GM19372 (cell line): ENCODE measurements around the gene KRT16.

Experiments
- ATAC-seq: cut with Tn5 transposase; IDR thresholded peaks from one replicate; pipeline ENCODE4 v1.9.1; 2021; ENCODE audit warnings: mild to moderate bottlenecking, low read depth, moderate library complexity; ENCODE audit not compliant: unreplicated experiment

KRT16 gene

GRCh38 chr17:41563607-41564170 is 48.9 kb downstream of the KRT16 start:
- ATAC-seq = no peak

DNA sequence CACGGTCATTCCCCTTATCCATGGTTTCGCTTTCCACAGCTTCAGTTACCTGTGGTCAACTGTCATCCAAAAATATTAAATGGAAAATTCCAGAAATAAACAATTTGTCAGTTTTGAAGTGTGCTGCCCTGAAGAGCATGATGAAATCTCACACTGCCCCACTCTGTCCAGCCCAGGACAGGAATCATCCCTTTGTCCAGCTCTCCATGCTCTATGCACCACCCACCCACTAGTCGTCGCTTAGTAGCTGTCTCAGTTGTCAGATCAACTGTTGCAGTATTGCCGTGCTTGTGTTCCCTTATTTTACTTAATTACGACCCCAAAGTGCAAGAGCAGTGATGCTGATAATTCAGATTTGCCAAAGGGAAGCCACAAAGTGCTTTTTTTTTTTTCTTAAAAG is 51.0 kb downstream of the KRT16 start:
- no peak for ATAC-seq
